Stomach (tissue), 9 donors: Measurements from ENCODE around the gene HEMK1. TPM values are rescaled to one million over a fixed set of nuclear protein-coding genes. Genes with fewer than 3 reads are reported as not detected.

Source experiments
- DNase-seq, 2 donors: peaks; one replicate each; pipeline versions ENCODE4 v3.0.0 to v3.0.0-alpha.2; 2013 to 2019
- H3K27ac ChIP-seq, 5 donors: fragments of 200-600 bp in 4 of 5; sonication (generic) in 4 of 5; one replicate each; pipeline ENCODE4 v1.5.1; 2013 to 2019; ENCODE audit warnings: mild to moderate bottlenecking in 1 of 5, moderate library complexity in 1 of 5
- H3K27me3 ChIP-seq, 3 donors: fragments of 200-600 bp; sonication (generic); one replicate each; pipeline ENCODE4 v1.5.1; 2017 to 2019; ENCODE audit warnings: mixed run types in 1 of 3
- H3K36me3 ChIP-seq, 4 donors: fragments of 200-600 bp; sonication (generic); 1 replicate in 3 of 4; 2 replicates in 1 of 4; pipeline ENCODE4 v1.5.1; 2016 to 2019
- H3K4me1 ChIP-seq, 4 donors: fragments of 200-600 bp; sonication (generic); one replicate each; pipeline ENCODE4 v1.5.1; 2016 to 2019
- H3K4me3 ChIP-seq, 4 donors: fragments of 200-600 bp; sonication (generic) in 3 of 4; one replicate each; pipeline ENCODE4 v1.5.1; 2016 to 2019; ENCODE audit warnings: mild to moderate bottlenecking in 1 of 4
- H3K9me3 ChIP-seq, 4 donors: fragments of 200-600 bp; sonication (generic); one replicate each; pipeline ENCODE4 v1.5.1; 2016 to 2019
- EP300 ChIP-seq: sonication (generic); formaldehyde crosslinking; IDR thresholded peaks from one replicate; pipeline ENCODE4 v1.6.1; 2017; ENCODE audit warnings: antibody characterized with exemption
- POLR2A ChIP-seq, 4 donors: fragments of 450-650 bp; IDR thresholded peaks; one replicate each; pipeline ENCODE4 v1.6.1; 2016; ENCODE audit warnings: antibody characterized with exemption in 4 of 4, control low read depth in 2 of 4, mild to moderate bottlenecking in 1 of 4, moderate library complexity in 1 of 4
- POLR2AphosphoS5 ChIP-seq, 3 donors: sonication (generic); formaldehyde crosslinking; IDR thresholded peaks; one replicate each; pipeline ENCODE4 v1.6.1; 2016; ENCODE audit warnings: antibody characterized with exemption in 3 of 3
- WGBS, 5 donors: extraction: QIAGEN DNeasy Blood & Tissue Kit in 3 of 5; methylation state at CpG; one replicate each; pipeline versions ENCODE4 v1.1.5 to v1.1.7; 2013 to 2018; 5-methylcytosine and 5-hydroxymethylcytosine counted together
- intact Hi-C: fragments of 100-400 bp; cut with DNase I; formaldehyde crosslinking; loops from one replicate; pipeline ENCODE4 v1.15.1; 2023; ENCODE audit warnings: low total_unique reads
- polyA plus RNA-seq, 3 donors: library from polyadenylated mRNA; stranded (reverse); fragments of 200-250 nt; gene quantifications; one replicate each; pipeline ENCODE4 v1.2.3, GENCODE V29; 2013
- total RNA-seq, 5 donors: library from RNA; depleted of rRNA; stranded (reverse); fragments of >200 nt; gene quantifications; one replicate each; pipeline versions ENCODE4 v1.1.0 to v1.2.3, GENCODE V29; 2014 to 2016
- TF ChIP-seq, protein P1 (sequence below), 7 experiments: fragments of 450-650 bp in 4 of 7; fragments of 200-600 bp in 3 of 7; sonication (generic) in 3 of 7; IDR thresholded peaks; one replicate each; pipeline ENCODE4 v1.5.1; 2016 to 2019; ENCODE audit warnings: antibody characterized with exemption in 7 of 7, control low read depth in 2 of 7, mild to moderate bottlenecking in 1 of 7
- donor health status: healthy with polysubstance abuse.
- donor health status: Bipolar disorder and iron deficiency.
- donor health status: healthy.

HEMK1 gene
- total and polyA plus RNA-seq, 8 donors, result 5.8 to 24.8 (median 13.7) TPM

DNA sequence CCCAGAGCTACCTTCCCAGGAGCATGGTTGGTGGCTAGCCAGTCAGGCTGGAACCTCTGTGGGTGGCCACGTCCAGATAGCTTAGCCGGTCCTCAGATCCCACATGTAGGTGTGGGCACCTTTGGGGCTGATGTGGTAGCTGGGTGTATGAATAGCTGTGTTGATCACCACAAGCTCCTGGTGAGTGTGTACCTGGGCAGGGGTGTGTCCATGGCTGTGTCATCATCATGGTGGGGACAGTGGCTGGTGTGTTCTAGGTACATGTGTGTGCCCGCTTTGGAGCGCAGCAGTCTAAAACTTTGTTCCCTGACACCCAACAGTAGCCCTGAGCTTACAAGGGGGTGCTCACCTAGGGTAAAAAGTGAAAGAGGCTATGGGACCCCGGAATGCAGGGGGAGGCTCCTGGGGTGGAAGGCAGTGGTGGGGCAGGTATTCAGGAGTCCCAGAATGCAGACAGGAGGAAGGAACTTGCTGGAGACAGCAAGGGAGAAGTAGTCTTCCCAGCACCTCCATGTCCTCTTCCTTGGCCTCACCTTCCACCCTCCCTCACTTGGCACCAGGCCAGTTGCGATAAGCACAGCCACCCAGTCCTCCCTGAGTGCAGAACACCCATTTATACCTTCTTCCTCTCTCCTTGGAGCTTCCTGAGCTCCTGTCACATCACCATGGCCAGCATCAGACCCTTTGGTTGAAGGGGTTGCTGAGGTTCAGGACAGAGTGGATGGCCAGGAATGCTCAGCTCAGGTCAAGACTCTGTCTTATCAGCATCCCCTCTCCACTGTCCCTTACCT is 41.1 kb downstream of the HEMK1 start:
- Histone ChIP-seq H3K36me3 (peaks cover 19 to 29% (median 28%) of the 10 kb centered on the region in 4 donors), H3K4me1 (peaks cover 45 to 84% (median 79%) of the 10 kb centered on the region in 4 donors), H3K27me3 (no peaks in the 10 kb centered on the region), H3K4me3 (peak overlapping the region; percentile 59 to 83 (median 71)), H3K27ac (peak overlapping the region; percentile 87 to 97 (median 91)), H3K9me3 (no peaks in the 10 kb centered on the region)
- no peak for TF ChIP-seq POLR2A (IDR thresholded peaks at IDR 0.05)
- peak in 1 of 3 donors; percentile 24 for TF ChIP-seq POLR2AphosphoS5 (IDR thresholded peaks at IDR 0.05)
- 43 to 57% (median 53%) methylated on average over 4 to 6 of the region's 6 CpGs for WGBS, 5 donors
- intact Hi-C loops, result loop anchor here (5.0 kb wide), 1 partner anchor 38 kb away; no protein-coding TSS in a partner anchor
- peak; percentile 84 to 89 for DNase-seq

DNA sequence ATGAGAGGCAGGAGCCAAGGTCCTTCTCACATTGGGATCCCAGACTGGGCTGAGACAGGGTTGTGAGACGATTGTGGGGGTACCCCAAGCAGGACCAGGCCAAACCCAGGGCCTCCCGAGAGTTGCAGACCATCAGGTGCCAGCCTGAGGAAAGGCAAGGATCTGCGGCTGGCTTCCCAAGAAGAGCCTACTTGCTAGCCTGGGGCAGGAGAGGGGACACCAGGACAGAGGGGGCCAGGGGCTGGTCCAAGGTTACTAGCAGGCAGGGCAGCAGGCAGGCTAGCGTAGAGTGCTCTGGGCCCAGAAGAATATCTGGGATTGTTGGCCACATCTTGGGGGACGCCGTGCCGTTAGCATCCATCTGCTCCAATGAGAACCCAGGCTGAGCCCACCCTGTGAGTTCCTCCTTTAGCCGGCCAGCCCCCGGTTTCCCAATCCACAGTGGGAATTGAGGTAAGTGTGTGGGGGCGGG is 41.7 kb downstream of the HEMK1 start:
- Histone ChIP-seq H3K9me3 (no peaks in the 10 kb centered on the region), H3K27ac (peak overlapping the region; percentile 87 to 97 (median 91)), H3K4me3 (peak overlapping the region; percentile 59 to 83 (median 71)), H3K36me3 (peaks cover 19 to 26% (median 25%) of the 10 kb centered on the region in 4 donors), H3K27me3 (no peaks in the 10 kb centered on the region), H3K4me1 (peaks cover 41 to 83% (median 77%) of the 10 kb centered on the region in 4 donors)
- intact Hi-C loops, result loop anchor here (5.0 kb wide), 1 partner anchor 39 kb away; no protein-coding TSS in a partner anchor
- DNase-seq, result no peak
- no peak for TF ChIP-seq POLR2A (IDR thresholded peaks at IDR 0.05)
- TF ChIP-seq, protein P1, sequence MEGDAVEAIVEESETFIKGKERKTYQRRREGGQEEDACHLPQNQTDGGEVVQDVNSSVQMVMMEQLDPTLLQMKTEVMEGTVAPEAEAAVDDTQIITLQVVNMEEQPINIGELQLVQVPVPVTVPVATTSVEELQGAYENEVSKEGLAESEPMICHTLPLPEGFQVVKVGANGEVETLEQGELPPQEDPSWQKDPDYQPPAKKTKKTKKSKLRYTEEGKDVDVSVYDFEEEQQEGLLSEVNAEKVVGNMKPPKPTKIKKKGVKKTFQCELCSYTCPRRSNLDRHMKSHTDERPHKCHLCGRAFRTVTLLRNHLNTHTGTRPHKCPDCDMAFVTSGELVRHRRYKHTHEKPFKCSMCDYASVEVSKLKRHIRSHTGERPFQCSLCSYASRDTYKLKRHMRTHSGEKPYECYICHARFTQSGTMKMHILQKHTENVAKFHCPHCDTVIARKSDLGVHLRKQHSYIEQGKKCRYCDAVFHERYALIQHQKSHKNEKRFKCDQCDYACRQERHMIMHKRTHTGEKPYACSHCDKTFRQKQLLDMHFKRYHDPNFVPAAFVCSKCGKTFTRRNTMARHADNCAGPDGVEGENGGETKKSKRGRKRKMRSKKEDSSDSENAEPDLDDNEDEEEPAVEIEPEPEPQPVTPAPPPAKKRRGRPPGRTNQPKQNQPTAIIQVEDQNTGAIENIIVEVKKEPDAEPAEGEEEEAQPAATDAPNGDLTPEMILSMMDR (IDR thresholded peaks at IDR 0.05), result no peak
- no peak for TF ChIP-seq EP300
- no peak for TF ChIP-seq POLR2AphosphoS5 (IDR thresholded peaks at IDR 0.05)
- WGBS, 5 donors, result 5 to 9% (median 6%) methylated on average over 10 of the region's 10 CpGs

DNA sequence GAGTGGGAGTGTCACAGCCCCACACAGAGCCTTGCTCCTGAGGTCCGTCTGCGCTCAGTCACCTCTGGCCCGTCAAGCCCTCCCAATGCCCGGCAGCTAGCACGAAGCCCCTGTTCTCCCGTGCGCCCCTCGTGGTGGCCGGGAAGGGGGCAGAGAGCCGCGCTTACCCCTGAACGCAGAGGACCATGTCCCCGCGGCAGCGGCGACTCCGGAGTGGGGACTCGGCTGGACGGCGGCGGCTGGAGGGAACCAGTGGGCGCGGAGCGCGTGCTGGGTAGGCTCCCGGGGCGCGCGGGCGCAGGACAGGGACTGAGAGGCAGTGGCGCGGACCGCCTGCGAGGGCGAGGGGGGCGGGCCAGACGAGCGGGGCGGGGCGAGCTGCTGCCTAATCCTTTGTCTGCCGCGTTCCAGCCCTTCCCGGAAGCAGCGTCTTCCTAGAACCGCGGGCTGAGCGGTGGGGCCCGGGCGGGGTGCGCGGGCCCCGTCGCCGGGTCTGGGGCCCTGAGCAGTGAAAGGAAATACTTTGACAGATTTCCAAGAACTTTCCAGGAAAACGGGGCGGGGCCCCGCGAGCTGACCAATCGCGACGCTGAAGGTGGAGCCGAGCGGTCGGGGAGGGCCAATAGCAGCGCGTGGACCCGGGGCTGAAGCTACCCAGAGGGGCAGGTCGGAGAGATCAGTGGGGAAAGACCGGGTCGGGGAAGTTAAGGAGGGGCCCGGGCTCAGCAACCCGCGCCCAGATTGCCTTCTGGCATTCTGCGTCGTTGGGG is 42.3 kb downstream of the HEMK1 start, which contains the start of gene CISH:
TSS of gene CISH (minus strand) at position 311 of the 770 bp plus-strand sequence. CDS start at position 187, 124 bp downstream.
- Histone ChIP-seq H3K9me3 (no peaks in the 10 kb centered on the region), H3K27ac (peak within 1 kb of the TSS; percentile 87 to 97 (median 91)), H3K4me1 (peaks cover 40 to 82% (median 76%) of the 10 kb centered on the region in 4 donors), H3K4me3 (peak within 1 kb of the TSS; percentile 59 to 83 (median 71)), H3K27me3 (no peaks in the 10 kb centered on the region), H3K36me3 (peaks cover 17 to 20% (median 19%) of the 10 kb centered on the region in 4 donors)
- intact Hi-C loops, result loop anchor here (5.0 kb wide), 1 partner anchor 39 kb away; no protein-coding TSS in a partner anchor
- WGBS, 5 donors, result 0 to 1% (median 0%) methylated on average over 44 to 75 of the region's 75 CpGs
- TF ChIP-seq, protein P1 (IDR thresholded peaks at IDR 0.05), result peak in 2 of 7 experiments; percentile 5 to 8
- TF ChIP-seq EP300 (no peak), POLR2AphosphoS5 (IDR thresholded peaks at IDR 0.05) (peak; percentile 20 to 94 (median 84)), POLR2A (IDR thresholded peaks at IDR 0.05) (peak in 1 of 4 donors; percentile 46)
- peak; percentile 94 to 98 for DNase-seq

DNA sequence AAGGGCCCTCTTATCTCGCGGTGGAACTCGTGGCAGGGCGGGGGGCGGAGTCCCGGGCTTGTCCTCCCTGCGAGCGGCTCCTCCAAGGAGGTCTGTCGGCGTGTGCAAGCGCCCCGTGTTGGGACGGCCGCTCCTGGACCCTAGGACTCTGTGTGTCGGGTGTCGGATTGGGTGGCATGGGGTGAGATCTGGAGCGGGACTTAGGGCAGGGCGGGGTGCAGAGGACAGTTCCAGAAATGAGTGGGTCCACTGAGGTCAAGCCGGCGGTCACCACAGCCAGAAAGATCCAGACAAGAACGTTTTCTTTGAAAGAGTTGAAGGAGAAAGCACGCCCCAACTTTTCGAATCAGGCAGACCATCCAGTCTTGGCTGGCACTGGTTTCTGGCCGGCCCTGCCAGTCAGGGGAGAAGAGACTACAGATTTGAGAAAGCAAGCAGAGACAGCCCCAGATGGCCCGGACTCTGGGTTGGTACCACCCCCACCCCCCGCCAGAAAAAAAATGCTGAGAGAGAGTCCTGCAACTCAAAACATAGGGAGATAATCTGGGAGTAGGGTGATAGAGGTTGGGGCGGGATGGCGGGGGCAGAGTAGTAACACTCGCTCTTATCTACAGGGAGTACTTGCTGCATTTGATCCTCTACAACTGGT is 43.0 kb downstream of the HEMK1 start:
- no peaks in the 10 kb centered on the region for H3K27me3 ChIP-seq
- H3K36me3 ChIP-seq, result peaks cover 10 to 12% (median 12%) of the 10 kb centered on the region in 4 donors
- no peaks in the 10 kb centered on the region for H3K9me3 ChIP-seq
- peak overlapping the region; percentile 87 to 97 (median 91) for H3K27ac ChIP-seq
- TF ChIP-seq POLR2AphosphoS5 (IDR thresholded peaks at IDR 0.05) (peak in 1 of 3 donors; percentile 43), POLR2A (IDR thresholded peaks at IDR 0.05) (no peak)
- 2 to 5% (median 3%) methylated on average over 24 to 29 of the region's 29 CpGs for WGBS, 5 donors
- intact Hi-C loops, result loop anchor here (5.0 kb wide), 1 partner anchor 40 kb away; no protein-coding TSS in a partner anchor
- no peak for DNase-seq
- peaks cover 33 to 76% (median 72%) of the 10 kb centered on the region in 4 donors for H3K4me1 ChIP-seq
- H3K4me3 ChIP-seq, result peak overlapping the region; percentile 59 to 83 (median 71)
